ENCODE results near the gene GNG3. TPM values are rescaled to one million over a fixed set of nuclear protein-coding genes. Genes with fewer than 3 reads are reported as not detected.

Gene GNG3
- under 1 TPM; 0.04 to 0.24 TPM for polyA plus RNA-seq

DNA sequence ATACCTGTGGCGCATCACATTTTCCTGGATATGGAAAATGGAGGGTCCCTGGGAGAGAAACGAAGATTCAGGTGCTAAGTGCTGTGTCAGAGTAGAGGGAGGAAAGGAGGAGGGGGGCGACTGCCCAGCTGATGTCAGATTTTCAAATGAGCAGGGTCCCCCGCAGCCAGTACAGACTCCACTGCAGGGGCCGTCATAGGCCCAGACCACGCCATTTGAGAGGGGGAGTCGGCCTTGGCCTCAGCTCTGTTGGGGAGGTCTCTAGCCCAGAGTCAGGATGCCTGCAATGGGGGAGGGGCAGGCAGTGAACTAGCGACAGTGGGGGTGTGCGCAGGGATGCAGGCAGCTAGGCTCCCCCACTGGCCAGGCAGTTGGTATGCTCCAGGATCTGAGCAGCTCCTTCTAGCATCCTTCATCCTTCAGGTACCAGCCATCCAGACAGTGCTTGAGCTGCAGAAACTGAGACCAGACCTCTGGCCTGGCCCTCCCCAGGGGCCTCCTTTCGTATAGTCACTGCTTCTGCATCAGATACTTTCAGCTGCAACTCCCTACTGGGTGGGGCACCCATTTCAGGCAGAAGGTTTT is at the start of gene GNG3, which contains the start of gene BSCL2:
GNG3 (plus strand) TSS at position 400 of the 585 bp plus-strand sequence. CDS start 620 bp downstream, outside the sequence.
BSCL2 (minus strand) TSS at position 148 of the 585 bp plus-strand sequence. CDS start 229 bp downstream, outside the sequence.
- peak within 1 kb of the TSS; percentile 97 to 98 for H3K27ac ChIP-seq (ENCODE audit: low read depth in 2 of 2, low read length in 1 of 2)
- 83% methylated on average over 10 of the region's 10 CpGs for WGBS, 2 donors
- peaks cover 3 to 14% of the 10 kb centered on the region in 2 donors for H3K4me1 ChIP-seq (ENCODE audit: control insufficient read depth in 2 of 2, insufficient read depth in 2 of 2, low read length in 1 of 2)

DNA sequence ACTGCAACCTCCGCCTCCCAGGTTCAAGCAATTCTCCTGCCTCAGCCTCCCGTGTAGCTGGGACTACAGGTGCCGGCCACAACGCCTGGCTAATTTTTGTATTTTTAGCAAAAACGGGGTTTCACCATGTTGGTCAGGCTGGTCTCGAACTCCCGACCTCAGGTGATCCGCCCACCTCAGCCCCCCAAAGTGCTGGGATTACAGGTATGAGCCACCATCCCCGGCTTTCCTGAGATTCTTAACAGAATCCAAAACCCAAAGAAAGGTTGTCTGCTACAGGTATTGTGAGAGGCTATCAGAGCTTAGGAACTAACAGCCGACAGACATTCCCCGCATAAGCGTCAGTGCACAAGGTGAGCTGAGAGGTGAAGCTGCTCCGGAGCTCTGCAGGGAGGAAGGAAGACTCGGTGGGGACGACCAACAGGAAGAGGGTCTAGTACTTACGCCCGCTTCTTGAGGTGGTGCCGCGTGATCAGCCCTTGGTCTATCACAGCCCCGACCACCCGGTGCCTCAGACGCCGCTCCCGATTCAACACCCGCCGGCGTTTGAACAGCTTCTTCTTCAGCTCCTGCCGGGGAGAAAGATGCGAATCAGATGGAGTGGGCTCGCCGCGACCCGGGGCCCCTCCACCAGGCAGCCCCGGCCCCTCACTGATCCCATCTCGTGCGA is 42.9 kb upstream of the GNG3 start:
- Histone ChIP-seq H3K9me3 (ENCODE audit: control insufficient read depth in 2 of 2, insufficient read depth in 1 of 2, low read depth in 1 of 2, low read length in 1 of 2) (no peaks in the 10 kb centered on the region), H3K27me3 (ENCODE audit: control insufficient read depth in 1 of 2, insufficient read depth in 2 of 2, low read length in 2 of 2) (no peaks in the 10 kb centered on the region), H3K27ac (ENCODE audit: low read depth in 2 of 2, low read length in 1 of 2) (peak overlapping the region; percentile 91 to 97), H3K4me3 (ENCODE audit: low read depth in 1 of 2, low read length in 2 of 2) (peak overlapping the region; percentile 82 to 91), H3K36me3 (ENCODE audit: control insufficient read depth in 2 of 2, insufficient read depth in 2 of 2, low read length in 1 of 2) (peaks cover 3 to 5% of the 10 kb centered on the region in 2 donors), H3K4me1 (ENCODE audit: control insufficient read depth in 2 of 2, insufficient read depth in 2 of 2, low read length in 1 of 2) (peaks cover 4 to 10% of the 10 kb centered on the region in 2 donors)
- 3% methylated on average over 35 to 36 of the region's 36 CpGs for WGBS, 2 donors

More for the DNA sequence above, at the start of gene GNG3, which contains the start of gene BSCL2:
- no peaks in the 10 kb centered on the region for H3K27me3 ChIP-seq (ENCODE audit: control insufficient read depth in 1 of 2, insufficient read depth in 2 of 2, low read length in 2 of 2)
- peak within 1 kb of the TSS; percentile 27 to 93 for H3K4me3 ChIP-seq (ENCODE audit: low read depth in 1 of 2, low read length in 2 of 2)
- H3K36me3 ChIP-seq (ENCODE audit: control insufficient read depth in 2 of 2, insufficient read depth in 2 of 2, low read length in 1 of 2): peaks cover 0 to 4% of the 10 kb centered on the region in 2 donors
- no peaks in the 10 kb centered on the region for H3K9me3 ChIP-seq (ENCODE audit: control insufficient read depth in 2 of 2, insufficient read depth in 1 of 2, low read depth in 1 of 2, low read length in 1 of 2)

DNA sequence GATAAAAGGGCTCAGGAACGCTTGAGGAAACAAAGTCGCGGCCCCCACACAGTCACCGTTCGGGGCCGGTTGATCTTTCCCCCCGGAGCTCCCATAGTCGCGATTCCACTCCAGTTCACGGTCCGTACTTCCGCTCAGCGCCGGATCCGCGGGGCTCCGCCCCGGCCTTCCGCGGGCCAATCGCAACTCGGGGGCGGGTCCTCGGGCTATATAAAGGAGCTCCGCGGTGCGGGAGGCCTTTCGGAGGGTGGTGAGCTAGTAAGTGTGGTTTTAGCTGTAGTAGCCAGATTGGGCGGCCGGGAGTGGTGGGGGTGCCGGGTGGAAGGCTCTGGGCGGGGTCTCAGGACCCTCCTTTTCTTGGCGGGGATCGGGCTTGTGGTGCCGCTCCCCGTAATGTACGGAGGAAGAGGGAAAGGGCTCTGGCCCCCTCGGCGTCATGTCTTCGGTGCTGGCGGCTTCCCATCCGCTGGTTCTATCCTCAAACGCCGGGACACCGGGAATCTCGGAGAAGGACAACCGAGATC is 42.3 kb upstream of the GNG3 start, which contains the start of the genes C11orf98 and CSKMT:
C11orf98 (minus strand) TSS at position 136 of the 524 bp plus-strand sequence; CDS start at position 95, 41 bp downstream.
CSKMT (plus strand) TSS at position 238 of the 524 bp plus-strand sequence. CDS start 568 bp downstream, outside the sequence.
- WGBS, 2 donors: 0% methylated on average over 42 to 46 of the region's 47 CpGs
- Histone ChIP-seq H3K4me1 (ENCODE audit: control insufficient read depth in 2 of 2, insufficient read depth in 2 of 2, low read length in 1 of 2) (peaks cover 4 to 10% of the 10 kb centered on the region in 2 donors), H3K9me3 (ENCODE audit: control insufficient read depth in 2 of 2, insufficient read depth in 1 of 2, low read depth in 1 of 2, low read length in 1 of 2) (no peaks in the 10 kb centered on the region), H3K27ac (ENCODE audit: low read depth in 2 of 2, low read length in 1 of 2) (peak within 1 kb of the TSS; percentile 91 to 97), H3K4me3 (ENCODE audit: low read depth in 1 of 2, low read length in 2 of 2) (peak within 1 kb of the TSS; percentile 82 to 91), H3K36me3 (ENCODE audit: control insufficient read depth in 2 of 2, insufficient read depth in 2 of 2, low read length in 1 of 2) (peaks cover 3 to 5% of the 10 kb centered on the region in 2 donors), H3K27me3 (ENCODE audit: control insufficient read depth in 1 of 2, insufficient read depth in 2 of 2, low read length in 2 of 2) (no peaks in the 10 kb centered on the region)

DNA sequence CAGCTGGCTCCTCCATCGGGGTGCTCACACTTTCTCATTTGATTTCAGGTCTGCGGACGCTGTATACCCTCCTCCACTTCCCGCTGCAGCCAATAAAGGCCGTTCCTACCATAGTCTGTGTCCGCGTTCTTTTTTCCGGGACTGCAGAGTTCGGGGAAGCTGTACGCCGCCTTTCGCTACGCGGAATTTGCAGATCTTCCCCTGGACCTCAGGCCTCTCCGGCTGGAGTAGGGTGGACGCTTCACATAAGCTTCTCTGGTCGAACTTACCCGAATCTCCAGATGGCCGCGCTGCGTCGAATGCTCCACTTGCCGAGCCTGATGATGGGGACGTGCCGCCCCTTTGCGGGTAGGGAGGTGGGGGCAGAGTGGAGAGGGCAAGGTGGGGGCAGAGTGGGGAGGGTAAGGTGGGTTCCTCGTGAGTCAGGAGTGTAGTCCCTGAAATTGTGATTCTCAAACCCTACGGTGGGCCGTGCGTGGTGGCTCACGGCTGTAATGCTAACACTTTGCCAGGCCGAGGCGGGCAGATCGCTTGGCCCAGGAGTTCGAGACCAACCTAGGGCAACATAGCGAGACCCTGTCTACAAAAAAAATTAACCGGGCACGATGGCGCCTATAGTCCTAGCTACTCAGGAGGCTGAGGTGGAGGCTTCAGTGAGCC is 41.7 kb upstream of the GNG3 start:
- 1 to 5% methylated on average over 39 of the region's 39 CpGs for WGBS, 2 donors
- peaks cover 4 to 10% of the 10 kb centered on the region in 2 donors for H3K4me1 ChIP-seq (ENCODE audit: control insufficient read depth in 2 of 2, insufficient read depth in 2 of 2, low read length in 1 of 2)
- no peaks in the 10 kb centered on the region for H3K9me3 ChIP-seq (ENCODE audit: control insufficient read depth in 2 of 2, insufficient read depth in 1 of 2, low read depth in 1 of 2, low read length in 1 of 2)
- H3K4me3 ChIP-seq (ENCODE audit: low read depth in 1 of 2, low read length in 2 of 2): peak overlapping the region; percentile 82 to 91
- H3K27me3 ChIP-seq (ENCODE audit: control insufficient read depth in 1 of 2, insufficient read depth in 2 of 2, low read length in 2 of 2): no peaks in the 10 kb centered on the region
- peak overlapping the region; percentile 87 to 97 for H3K27ac ChIP-seq (ENCODE audit: low read depth in 2 of 2, low read length in 1 of 2)
- H3K36me3 ChIP-seq (ENCODE audit: control insufficient read depth in 2 of 2, insufficient read depth in 2 of 2, low read length in 1 of 2): peaks cover 3 to 5% of the 10 kb centered on the region in 2 donors

DNA sequence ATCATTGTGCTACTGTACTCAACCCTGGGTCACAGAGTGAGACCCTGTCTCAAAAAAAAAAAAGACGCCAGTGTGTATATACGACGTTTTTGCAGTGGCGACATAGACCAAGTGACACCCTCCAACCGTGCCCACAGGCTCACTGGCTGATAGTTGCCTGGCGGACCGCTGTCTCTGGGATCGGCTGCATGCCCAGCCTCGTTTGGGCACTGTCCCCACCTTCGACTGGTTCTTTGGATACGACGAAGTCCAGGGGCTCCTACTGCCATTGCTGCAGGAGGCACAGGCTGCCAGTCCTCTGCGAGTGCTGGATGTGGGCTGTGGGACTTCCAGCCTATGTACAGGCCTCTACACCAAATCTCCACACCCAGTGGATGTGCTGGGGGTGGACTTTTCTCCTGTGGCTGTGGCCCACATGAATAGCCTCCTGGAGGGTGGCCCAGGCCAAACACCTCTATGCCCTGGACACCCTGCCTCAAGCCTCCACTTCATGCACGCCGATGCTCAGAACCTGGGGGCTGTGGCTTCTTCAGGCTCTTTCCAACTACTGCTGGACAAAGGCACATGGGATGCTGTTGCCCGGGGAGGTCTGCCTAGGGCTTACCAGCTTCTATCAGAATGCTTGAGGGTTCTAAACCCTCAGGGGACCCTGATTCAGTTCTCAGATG is 41.1 kb upstream of the GNG3 start:
- H3K4me1 ChIP-seq (ENCODE audit: control insufficient read depth in 2 of 2, insufficient read depth in 2 of 2, low read length in 1 of 2): peaks cover 4 to 10% of the 10 kb centered on the region in 2 donors
- no peaks in the 10 kb centered on the region for H3K9me3 ChIP-seq (ENCODE audit: control insufficient read depth in 2 of 2, insufficient read depth in 1 of 2, low read depth in 1 of 2, low read length in 1 of 2)
- 31 to 35% methylated on average over 16 of the region's 16 CpGs for WGBS, 2 donors
- peaks cover 3 to 5% of the 10 kb centered on the region in 2 donors for H3K36me3 ChIP-seq (ENCODE audit: control insufficient read depth in 2 of 2, insufficient read depth in 2 of 2, low read length in 1 of 2)
- H3K4me3 ChIP-seq (ENCODE audit: low read depth in 1 of 2, low read length in 2 of 2): peak overlapping the region; percentile 82 to 91
- peak overlapping the region; percentile 87 to 97 for H3K27ac ChIP-seq (ENCODE audit: low read depth in 2 of 2, low read length in 1 of 2)
- no peaks in the 10 kb centered on the region for H3K27me3 ChIP-seq (ENCODE audit: control insufficient read depth in 1 of 2, insufficient read depth in 2 of 2, low read length in 2 of 2)

DNA sequence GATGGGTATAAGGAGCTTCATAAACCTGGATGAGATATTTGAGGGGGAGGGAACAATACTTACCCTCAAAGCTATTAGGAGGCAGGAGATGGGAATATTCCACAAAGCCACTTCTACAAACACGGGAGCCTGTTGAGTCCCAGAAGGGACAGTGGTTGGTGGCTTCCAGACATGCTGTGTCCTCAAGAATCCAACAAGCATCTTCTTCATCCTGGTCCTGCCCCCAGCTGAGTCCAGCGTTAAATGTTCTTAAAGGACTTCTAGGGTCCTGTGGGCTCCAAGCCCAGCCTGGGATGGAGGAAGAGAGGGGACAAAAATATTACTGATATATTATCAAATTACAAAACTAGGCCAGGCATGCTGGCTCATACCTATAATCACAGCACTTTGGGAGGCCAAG is 40.0 kb upstream of the GNG3 start:
- Histone ChIP-seq H3K27ac (ENCODE audit: low read depth in 2 of 2, low read length in 1 of 2) (no peak overlapping the region), H3K4me3 (ENCODE audit: low read depth in 1 of 2, low read length in 2 of 2) (no peak overlapping the region), H3K9me3 (ENCODE audit: control insufficient read depth in 2 of 2, insufficient read depth in 1 of 2, low read depth in 1 of 2, low read length in 1 of 2) (no peaks in the 10 kb centered on the region), H3K36me3 (ENCODE audit: control insufficient read depth in 2 of 2, insufficient read depth in 2 of 2, low read length in 1 of 2) (peaks cover 3 to 5% of the 10 kb centered on the region in 2 donors), H3K27me3 (ENCODE audit: control insufficient read depth in 1 of 2, insufficient read depth in 2 of 2, low read length in 2 of 2) (no peaks in the 10 kb centered on the region), H3K4me1 (ENCODE audit: control insufficient read depth in 2 of 2, insufficient read depth in 2 of 2, low read length in 1 of 2) (peaks cover 4 to 10% of the 10 kb centered on the region in 2 donors)
- WGBS, 2 donors: 71 to 86% methylated on average over 2 of the region's 2 CpGs

DNA sequence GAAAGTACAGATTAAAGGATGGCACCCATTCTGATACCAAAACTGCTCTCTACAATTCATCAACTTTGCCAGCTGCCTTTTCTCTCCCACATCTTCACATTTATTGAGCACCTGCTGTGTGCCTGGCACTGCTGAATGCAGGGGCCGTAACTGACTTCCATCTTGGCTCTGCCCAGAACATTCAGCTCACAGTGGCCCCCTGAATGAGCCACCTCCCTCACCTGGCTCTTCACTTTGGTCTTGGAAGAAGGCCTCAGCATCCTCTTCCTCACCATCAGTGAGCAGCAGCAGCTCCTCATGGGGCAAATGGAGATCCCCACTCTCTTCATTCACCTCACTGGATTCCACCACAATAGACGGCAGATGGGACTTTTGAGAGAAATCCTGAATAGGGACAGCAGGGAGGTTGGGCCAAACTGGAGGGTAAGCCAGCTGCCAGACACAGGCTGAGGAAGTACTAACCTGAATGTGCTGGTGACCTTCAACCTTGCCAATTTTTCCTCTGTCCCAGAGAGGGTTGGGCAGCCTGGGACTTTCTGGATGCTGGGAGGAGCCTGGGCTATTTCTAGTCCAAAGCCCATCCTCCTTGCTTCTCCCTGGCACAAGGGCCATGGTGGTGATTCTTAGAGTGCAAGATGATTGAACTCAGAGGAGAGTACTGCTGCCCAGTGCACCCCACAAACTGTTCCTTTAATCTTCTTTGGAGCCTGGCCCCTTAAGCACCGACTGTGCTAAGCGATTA is 37.9 kb upstream of the GNG3 start:
- Histone ChIP-seq H3K4me3 (ENCODE audit: low read depth in 1 of 2, low read length in 2 of 2) (no peak overlapping the region), H3K27ac (ENCODE audit: low read depth in 2 of 2, low read length in 1 of 2) (peak overlapping the region in 1 of 2 donors; percentile 47), H3K4me1 (ENCODE audit: control insufficient read depth in 2 of 2, insufficient read depth in 2 of 2, low read length in 1 of 2) (peaks cover 4 to 10% of the 10 kb centered on the region in 2 donors), H3K9me3 (ENCODE audit: control insufficient read depth in 2 of 2, insufficient read depth in 1 of 2, low read depth in 1 of 2, low read length in 1 of 2) (no peaks in the 10 kb centered on the region), H3K27me3 (ENCODE audit: control insufficient read depth in 1 of 2, insufficient read depth in 2 of 2, low read length in 2 of 2) (no peaks in the 10 kb centered on the region), H3K36me3 (ENCODE audit: control insufficient read depth in 2 of 2, insufficient read depth in 2 of 2, low read length in 1 of 2) (peaks cover 3 to 5% of the 10 kb centered on the region in 2 donors)
- WGBS, 2 donors: 62 to 67% methylated on average over 4 of the region's 4 CpGs

DNA sequence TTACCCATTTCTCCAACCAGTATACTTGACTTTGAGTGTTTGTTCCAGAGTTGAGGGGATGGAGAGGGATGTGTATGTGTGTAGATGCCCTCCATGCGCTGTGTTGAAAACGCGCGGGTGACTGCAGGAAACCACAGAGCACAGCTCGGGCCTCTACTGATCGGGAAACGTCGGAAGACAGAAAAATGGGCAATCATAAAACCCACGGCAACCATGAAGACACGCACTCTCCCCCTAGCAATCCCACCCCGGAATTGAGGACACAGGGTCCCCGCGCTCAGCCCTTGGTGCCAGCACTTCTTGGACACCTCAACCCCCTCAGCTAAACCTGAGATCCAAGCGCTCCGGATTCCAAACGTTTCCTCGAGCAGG is 36.3 kb upstream of the GNG3 start:
- WGBS, 2 donors: 0 to 1% methylated on average over 14 to 17 of the region's 17 CpGs
- Histone ChIP-seq H3K36me3 (ENCODE audit: control insufficient read depth in 2 of 2, insufficient read depth in 2 of 2, low read length in 1 of 2) (peaks cover 3 to 6% of the 10 kb centered on the region in 2 donors), H3K27me3 (ENCODE audit: control insufficient read depth in 1 of 2, insufficient read depth in 2 of 2, low read length in 2 of 2) (no peaks in the 10 kb centered on the region), H3K27ac (ENCODE audit: low read depth in 2 of 2, low read length in 1 of 2) (peak overlapping the region; percentile 93 to 97), H3K4me3 (ENCODE audit: low read depth in 1 of 2, low read length in 2 of 2) (peak overlapping the region; percentile 87 to 92), H3K4me1 (ENCODE audit: control insufficient read depth in 2 of 2, insufficient read depth in 2 of 2, low read length in 1 of 2) (peaks cover 4 to 9% of the 10 kb centered on the region in 2 donors), H3K9me3 (ENCODE audit: control insufficient read depth in 2 of 2, insufficient read depth in 1 of 2, low read depth in 1 of 2, low read length in 1 of 2) (no peaks in the 10 kb centered on the region)

Measured in esophagus (tissue), 2 donors.